ENCODE data around the gene TACSTD2. TPM values are rescaled to one million over a fixed set of nuclear protein-coding genes. Genes with fewer than 3 reads are reported as not detected.

Gene TACSTD2
- total RNA-seq, 1 experiment from 2014 or later: 1.2 TPM

GRCh38 chr1:58574816-58575215 is 2.2 kb downstream of the TACSTD2 start:
- peaks cover 48% of the 10 kb centered on the region for H3K27me3 Mint-ChIP-seq (ENCODE audit: low read depth)
- Histone ChIP-seq H3T11ph (ENCODE audit: low read length) (no peak overlapping the region), H3K9ac (ENCODE audit: extremely low read depth, insufficient read length, low read length) (no peak overlapping the region), H3K27me3 (ENCODE audit: insufficient read depth, low read length) (peaks cover 15% of the 10 kb centered on the region; the same call in 1 of the 2 replicates), H2BK5ac (ENCODE audit: insufficient read length, low read length) (no peak overlapping the region), H3K79me2 (ENCODE audit: insufficient read depth, low read length) (no peaks in the 10 kb centered on the region), H4K8ac (replicated peaks; ENCODE audit: insufficient read length, low read depth, low read length) (no peak overlapping the region), H3K4me1 (ENCODE audit: insufficient read depth, low read length) (0 out of 2 replicates have a peak, but pooled peaks cover 2% of the 10 kb centered on the region), H3K18ac (ENCODE audit: insufficient read length, low read depth, low read length) (no peak overlapping the region), H2BK20ac (ENCODE audit: low read depth, low read length, poor library complexity, severe bottlenecking) (no peak overlapping the region), H3K9me3 (ENCODE audit: control insufficient read depth, low read depth, low read length) (no peaks in the 10 kb centered on the region), H2BK15ac (ENCODE audit: low read depth, low read length) (no peak overlapping the region), H3K23ac (ENCODE audit: insufficient read length, low read depth, low read length) (no peak overlapping the region), H2AFZ (ENCODE audit: low read length) (no peak overlapping the region), H3K14ac (ENCODE audit: insufficient read depth, low read length) (no peak overlapping the region), H2BK120ac (ENCODE audit: low read depth, low read length, poor library complexity, severe bottlenecking) (no peak overlapping the region), H4K91ac (ENCODE audit: insufficient read length, low read depth, low read length) (no peak overlapping the region), H4K5ac (ENCODE audit: insufficient read length, low read depth, low read length) (no peak overlapping the region), H3K79me1 (ENCODE audit: insufficient read depth, low read depth, low read length, poor library complexity, severe bottlenecking) (no peaks in the 10 kb centered on the region), H3K4me2 (ENCODE audit: insufficient read depth, insufficient read length, low read length) (no peak overlapping the region), H3K4ac (ENCODE audit: low read depth, low read length) (no peak overlapping the region), H3K23me2 (ENCODE audit: insufficient read length, low read depth, low read length, poor library complexity, severe bottlenecking) (peaks cover 5% of the 10 kb centered on the region), H3K27ac (ENCODE audit: insufficient read length, low read depth, low read length) (no peak overlapping the region), H3K56ac (ENCODE audit: insufficient read length, low read depth, low read length) (no peak overlapping the region), H2AK5ac (ENCODE audit: insufficient read length, low read length) (no peak overlapping the region), H2BK12ac (ENCODE audit: insufficient read length, low read depth, low read length) (no peak overlapping the region), H4K20me1 (ENCODE audit: control insufficient read depth, insufficient read depth, insufficient read length) (no peaks in the 10 kb centered on the region)
- WGBS (ENCODE audit: extremely low coverage, insufficient read length, low lambda C conversion rate): no CpG with 5 or more reads among the region's 2 CpGs
- no peak for TF ChIP-seq CTCF (conservative IDR thresholded peaks at IDR 0.05)
- H3K4me3 Mint-ChIP-seq: no peak overlapping the region
- peaks cover 0 to 9% of the 10 kb centered on the region in 2 experiments; a peak in 2 of 5 replicates for H3K9me3 Mint-ChIP-seq
- peaks cover 19 to 25% of the 10 kb centered on the region in 2 experiments for H3K4me1 Mint-ChIP-seq
- no peak overlapping the region for H3K27ac Mint-ChIP-seq
- H3K36me3 Mint-ChIP-seq (ENCODE audit: insufficient read depth in 1 of 3, low read depth in 3 of 3): peaks cover 0 to 9% (median 4%) of the 10 kb centered on the region in 3 experiments; a peak in 3 of 7 replicates
- DNase-seq: no peak
